H9 (cell line): ENCODE data around the gene ZNF775. TPM values are rescaled to one million over a fixed set of nuclear protein-coding genes. Genes with fewer than 3 reads are reported as not detected.

Experiments
- DNase-seq: peaks from one replicate; pipeline ENCODE4 v3.0.0-alpha.2; 2017
- H2AFZ ChIP-seq: one replicate; pipeline ENCODE4 v1.6.1; 2013; ENCODE audit warnings: mild to moderate bottlenecking, low read length, control low read depth, moderate library complexity
- H2AK5ac ChIP-seq: 2 replicates; pipeline ENCODE4 v1.6.1; 2013; ENCODE audit warnings: low read length, control low read depth, mixed read lengths; ENCODE audit not compliant: insufficient read length
- H2BK120ac ChIP-seq: one replicate; pipeline ENCODE4 v1.6.1; 2013; ENCODE audit warnings: low read depth, mild to moderate bottlenecking, low read length, control low read depth, inconsistent platforms; ENCODE audit not compliant: poor library complexity, severe bottlenecking
- H2BK12ac ChIP-seq: 2 replicates; pipeline ENCODE4 v1.6.1; 2013; ENCODE audit warnings: low read length, control low read depth, mixed read lengths, low read depth; ENCODE audit not compliant: insufficient read length
- H2BK15ac ChIP-seq: 2 replicates; pipeline ENCODE4 v1.6.1; 2013; ENCODE audit warnings: low read depth, low read length, control low read depth
- H2BK20ac ChIP-seq: one replicate; pipeline ENCODE4 v1.6.1; 2013; ENCODE audit warnings: low read depth, mild to moderate bottlenecking, low read length, control low read depth, inconsistent platforms; ENCODE audit not compliant: poor library complexity, severe bottlenecking
- H2BK5ac ChIP-seq: 2 replicates; pipeline ENCODE4 v1.6.1; 2013; ENCODE audit warnings: low read length, control low read depth, mixed read lengths; ENCODE audit not compliant: insufficient read length
- H3K14ac ChIP-seq: 2 replicates; pipeline ENCODE4 v1.6.1; 2013; ENCODE audit warnings: low read length, control low read depth; ENCODE audit not compliant: insufficient read depth
- H3K18ac ChIP-seq: 2 replicates; pipeline ENCODE4 v1.6.1; 2013; ENCODE audit warnings: low read depth, mild to moderate bottlenecking, mixed read lengths, low read length, control low read depth; ENCODE audit not compliant: insufficient read length
- H3K23ac ChIP-seq: 2 replicates; pipeline ENCODE4 v1.6.1; 2013; ENCODE audit warnings: low read length, control low read depth, mixed read lengths, low read depth; ENCODE audit not compliant: insufficient read length
- H3K23me2 ChIP-seq: 2 replicates; pipeline ENCODE4 v1.6.1; 2013; ENCODE audit warnings: low read depth, mild to moderate bottlenecking, mixed read lengths, low read length, control low read depth; ENCODE audit not compliant: insufficient read length, poor library complexity, severe bottlenecking
- H3K27ac ChIP-seq: 2 replicates; pipeline ENCODE4 v1.5.1; 2013; ENCODE audit warnings: low read length, control low read depth, mixed read lengths, low read depth; ENCODE audit not compliant: insufficient read length
- H3K27me3 ChIP-seq: 2 replicates; pipeline ENCODE4 v1.6.1; 2013; ENCODE audit warnings: low read length, control low read depth, inconsistent platforms; ENCODE audit not compliant: insufficient read depth
- H3K4ac ChIP-seq: 2 replicates; pipeline ENCODE4 v1.6.1; 2013; ENCODE audit warnings: low read depth, mild to moderate bottlenecking, control low read depth, inconsistent platforms, low read length, moderate library complexity
- H3K4me1 ChIP-seq: 2 replicates; pipeline ENCODE4 v1.6.1; 2013; ENCODE audit warnings: low read length, control low read depth, inconsistent platforms; ENCODE audit not compliant: insufficient read depth
- H3K4me2 ChIP-seq: 2 replicates; pipeline ENCODE4 v1.6.1; 2013; ENCODE audit warnings: low read length, control low read depth, mixed read lengths; ENCODE audit not compliant: insufficient read length, insufficient read depth
- H3K56ac ChIP-seq: 2 replicates; pipeline ENCODE4 v1.6.1; 2013; ENCODE audit warnings: low read depth, mild to moderate bottlenecking, mixed read lengths, low read length, control low read depth; ENCODE audit not compliant: insufficient read length
- H3K79me1 ChIP-seq: 2 replicates; pipeline ENCODE4 v1.6.1; 2013; ENCODE audit warnings: low read depth, mild to moderate bottlenecking, moderate library complexity, low read length, control low read depth, inconsistent platforms; ENCODE audit not compliant: insufficient read depth, poor library complexity, severe bottlenecking
- H3K79me2 ChIP-seq: 2 replicates; pipeline ENCODE4 v1.6.1; 2013; ENCODE audit warnings: low read length, control low read depth, inconsistent platforms; ENCODE audit not compliant: insufficient read depth
- H3K9ac ChIP-seq: 2 replicates; pipeline ENCODE4 v1.6.1; 2013; ENCODE audit warnings: low read length, control low read depth, mixed read lengths; ENCODE audit not compliant: insufficient read length; ENCODE audit errors: extremely low read depth
- H3K9me3 ChIP-seq: one replicate; pipeline ENCODE4 v1.6.1; 2013; ENCODE audit warnings: low read depth, low read length, inconsistent platforms; ENCODE audit not compliant: control insufficient read depth
- H3T11ph ChIP-seq: one replicate; pipeline ENCODE4 v1.6.1; 2013; ENCODE audit warnings: mild to moderate bottlenecking, low read length, control low read depth, inconsistent platforms
- H4K20me1 ChIP-seq: one replicate; pipeline ENCODE4 v1.6.1; 2013; ENCODE audit not compliant: control insufficient read depth, insufficient read length, insufficient read depth
- H4K5ac ChIP-seq: 2 replicates; pipeline ENCODE4 v1.6.1; 2013; ENCODE audit warnings: low read depth, mild to moderate bottlenecking, mixed read lengths, low read length, control low read depth; ENCODE audit not compliant: insufficient read length
- H4K8ac ChIP-seq: replicated peaks from 2 replicates; pipeline ENCODE4 v1.6.1; 2013; ENCODE audit warnings: low read length, control low read depth, mixed read lengths, low read depth; ENCODE audit not compliant: insufficient read length
- H4K91ac ChIP-seq: 2 replicates; pipeline ENCODE4 v1.6.1; 2013; ENCODE audit warnings: low read depth, mild to moderate bottlenecking, moderate library complexity, mixed read lengths, low read length, control low read depth; ENCODE audit not compliant: insufficient read length
- H3K27ac Mint-ChIP-seq, 3 experiments: 2 replicates in 2 of 3; 3 replicates in 1 of 3; pipeline ENCODE4 v1.8.0; 2020 to 2021; ENCODE audit warnings: mixed read lengths in 3 of 3, mild to moderate bottlenecking in 1 of 3, moderate library complexity in 1 of 3
- H3K27me3 Mint-ChIP-seq: 2 replicates; pipeline ENCODE4 v1.8.0; 2021; ENCODE audit warnings: low read depth, mild to moderate bottlenecking, moderate library complexity, mixed read lengths
- H3K36me3 Mint-ChIP-seq, 3 experiments: 2 replicates in 2 of 3; 3 replicates in 1 of 3; pipeline ENCODE4 v1.8.0; 2020 to 2021; ENCODE audit warnings: low read depth in 3 of 3, mixed read lengths in 3 of 3; ENCODE audit not compliant: insufficient read depth in 1 of 3
- H3K4me1 Mint-ChIP-seq, 2 experiments: 2 replicates each; pipeline ENCODE4 v1.8.0; 2020; ENCODE audit warnings: mixed read lengths in 2 of 2
- H3K4me3 Mint-ChIP-seq, 2 experiments: 2 replicates in 1 of 2; 3 replicates in 1 of 2; pipeline ENCODE4 v1.8.0; 2020 to 2021; ENCODE audit warnings: mild to moderate bottlenecking in 2 of 2, mixed read lengths in 2 of 2, moderate library complexity in 1 of 2
- H3K9me3 Mint-ChIP-seq, 2 experiments: 2 replicates in 1 of 2; 3 replicates in 1 of 2; pipeline ENCODE4 v1.8.0; 2020; ENCODE audit warnings: mild to moderate bottlenecking in 2 of 2, mixed read lengths in 2 of 2, moderate library complexity in 1 of 2
- CTCF ChIP-seq: fragments of 200-600 bp; sonication (generic); conservative IDR thresholded peaks from 3 replicates; pipeline ENCODE4 v1.8.0; 2021; ENCODE audit warnings: antibody characterized with exemption, mild to moderate bottlenecking
- WGBS: extraction: QIAGEN DNeasy Blood & Tissue Kit; methylation state at CpG from one replicate; pipeline ENCODE4 v1.1.7; 2013; ENCODE audit warnings: missing lambda C conversion rate, low lambda C conversion rate, mixed read lengths; ENCODE audit not compliant: insufficient read length; ENCODE audit errors: extremely low coverage; 5-methylcytosine and 5-hydroxymethylcytosine counted together
- total RNA-seq: library from RNA; stranded (reverse); gene quantifications from 2 replicates; pipeline ENCODE4 v1.2.1, GENCODE V29; 2021

ZNF775 gene
- total RNA-seq, 1 experiment from 2014 or later: 10.5 TPM

GRCh38 chr7:150446288-150446938 lies 67.3 kb downstream of the ZNF775 start:
- no peak for TF ChIP-seq CTCF
- peaks cover 0 to 4% (median 0%) of the 10 kb centered on the region in 3 experiments; a peak in 1 of 7 replicates for H3K36me3 Mint-ChIP-seq
- no peak overlapping the region for H4K91ac ChIP-seq
- H4K8ac ChIP-seq: no peak overlapping the region
- H3K4me2 ChIP-seq: no peak overlapping the region
- H2BK15ac ChIP-seq: no peak overlapping the region
- H3K56ac ChIP-seq: no peak overlapping the region
- WGBS: no CpG with 5 or more reads among the region's 2 CpGs
- H3K18ac ChIP-seq: no peak overlapping the region
- no peak overlapping the region for H3K4ac ChIP-seq
- H3K23me2 ChIP-seq: no peaks in the 10 kb centered on the region
- H3K9me3 Mint-ChIP-seq: peaks cover 5 to 8% of the 10 kb centered on the region in 2 experiments
- H3K27me3 Mint-ChIP-seq: peaks cover 85% of the 10 kb centered on the region
- DNase-seq: no peak
- H3K27me3 ChIP-seq: no peaks in the 10 kb centered on the region
- H3K14ac ChIP-seq: no peak overlapping the region
- no peak overlapping the region for H2AFZ ChIP-seq
- peak overlapping the region in 1 of 3 experiments; percentile 89; a peak in 1 of 7 replicates for H3K27ac Mint-ChIP-seq
- H2BK120ac ChIP-seq: no peak overlapping the region
- H3K4me1 Mint-ChIP-seq: peaks cover 5 to 11% of the 10 kb centered on the region in 2 experiments; a peak in 3 of 4 replicates
- H3K79me1 ChIP-seq: no peaks in the 10 kb centered on the region
- H2BK12ac ChIP-seq: no peak overlapping the region
- H2AK5ac ChIP-seq: no peak overlapping the region
- no peak overlapping the region for H3T11ph ChIP-seq
- no peak overlapping the region for H3K9ac ChIP-seq
- H2BK5ac ChIP-seq: no peak overlapping the region
- no peak overlapping the region for H3K27ac ChIP-seq
- H2BK20ac ChIP-seq: no peak overlapping the region
- no peaks in the 10 kb centered on the region for H3K9me3 ChIP-seq
- H4K5ac ChIP-seq: no peak overlapping the region
- H3K79me2 ChIP-seq: no peaks in the 10 kb centered on the region
- no peak overlapping the region for H3K23ac ChIP-seq
- no peaks in the 10 kb centered on the region for H3K4me1 ChIP-seq
- no peaks in the 10 kb centered on the region for H4K20me1 ChIP-seq
- H3K4me3 Mint-ChIP-seq: no peak overlapping the region

Other genes with a start within 250 kb of the ZNF775 start
- 24.4 and 27.4 TPM in 2 replicates for gene LRRC61, start 56.0 kb upstream of the ZNF775 start, total RNA-seq
- gene ACTR3C, start 55.8 kb upstream of the ZNF775 start, total RNA-seq: 1.2 and 2.2 TPM in 2 replicates
- gene RARRES2, start 37.7 kb upstream of the ZNF775 start, total RNA-seq: 59.9 and 60.9 TPM in 2 replicates
- 105 and 106 TPM in 2 replicates for gene REPIN1, start 10.5 kb upstream of the ZNF775 start, total RNA-seq
- gene GIMAP8, start 71.3 kb downstream of the ZNF775 start, total RNA-seq: not detected in 2 replicates
- gene GIMAP7, start 135.5 kb downstream of the ZNF775 start, total RNA-seq: not detected in 2 replicates
- gene GIMAP4, start 188.1 kb downstream of the ZNF775 start, total RNA-seq: not detected in 2 replicates